Neural cell (in vitro differentiated cells): ENCODE measurements around the gene WFDC1.

Source experiments
- EP300 ChIP-seq: fragments of 450-650 bp; conservative IDR thresholded peaks from 2 replicates; pipeline ENCODE4 v1.6.1; 2014; ENCODE audit warnings: antibody characterized with exemption, mild to moderate bottlenecking, moderate library complexity; ENCODE audit not compliant: poor library complexity, severe bottlenecking
- MXI1 ChIP-seq: fragments of 450-650 bp; conservative IDR thresholded peaks from 2 replicates; pipeline ENCODE4 v1.6.1; 2014; ENCODE audit warnings: antibody characterized with exemption, mild to moderate bottlenecking; ENCODE audit not compliant: poor library complexity, severe bottlenecking

DNA sequence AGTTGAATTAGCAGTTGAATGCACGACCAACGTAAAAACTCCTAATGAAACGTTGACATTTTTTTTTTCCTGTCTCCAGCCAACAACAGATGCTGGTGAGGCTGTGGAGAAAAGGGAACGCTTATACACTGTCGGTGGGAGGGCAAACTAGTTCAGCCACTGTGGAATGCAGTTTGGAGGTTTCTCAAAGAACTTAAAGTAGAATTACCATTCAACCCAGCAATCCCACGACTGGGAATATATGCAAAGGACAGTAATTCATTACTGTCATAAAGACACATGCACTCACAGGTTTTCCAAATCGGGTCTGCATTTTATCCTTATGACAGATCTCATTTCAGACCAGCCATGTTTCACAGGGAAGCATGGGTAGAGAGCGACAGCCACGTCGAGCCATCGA is 3.5 kb upstream of the WFDC1 start:
- no peak for TF ChIP-seq EP300
- TF ChIP-seq MXI1: no peak
